Uterus (tissue), 2 donors: ENCODE results near the gene LIMS4.
"Not testable (repeated sequence)": the region's sequence is repeated elsewhere in the genome, so short reads cannot be mapped to it uniquely, and the experiment has no call there.

Experiments
- POLR2A ChIP-seq, 2 donors: fragments of 450-650 bp; IDR thresholded peaks; one replicate each; pipeline ENCODE4 v1.6.1; 2016; ENCODE audit warnings: antibody characterized with exemption in 2 of 2, mild to moderate bottlenecking in 1 of 2, moderate library complexity in 1 of 2
- TF ChIP-seq, protein P1 (sequence below), 4 experiments: fragments of 200-600 bp in 2 of 4; fragments of 450-650 bp in 2 of 4; sonication (generic) in 2 of 4; IDR thresholded peaks; one replicate each; pipeline ENCODE4 v1.5.1; 2016 to 2019; ENCODE audit warnings: antibody characterized with exemption in 4 of 4, mild to moderate bottlenecking in 2 of 4, moderate library complexity in 1 of 4

DNA sequence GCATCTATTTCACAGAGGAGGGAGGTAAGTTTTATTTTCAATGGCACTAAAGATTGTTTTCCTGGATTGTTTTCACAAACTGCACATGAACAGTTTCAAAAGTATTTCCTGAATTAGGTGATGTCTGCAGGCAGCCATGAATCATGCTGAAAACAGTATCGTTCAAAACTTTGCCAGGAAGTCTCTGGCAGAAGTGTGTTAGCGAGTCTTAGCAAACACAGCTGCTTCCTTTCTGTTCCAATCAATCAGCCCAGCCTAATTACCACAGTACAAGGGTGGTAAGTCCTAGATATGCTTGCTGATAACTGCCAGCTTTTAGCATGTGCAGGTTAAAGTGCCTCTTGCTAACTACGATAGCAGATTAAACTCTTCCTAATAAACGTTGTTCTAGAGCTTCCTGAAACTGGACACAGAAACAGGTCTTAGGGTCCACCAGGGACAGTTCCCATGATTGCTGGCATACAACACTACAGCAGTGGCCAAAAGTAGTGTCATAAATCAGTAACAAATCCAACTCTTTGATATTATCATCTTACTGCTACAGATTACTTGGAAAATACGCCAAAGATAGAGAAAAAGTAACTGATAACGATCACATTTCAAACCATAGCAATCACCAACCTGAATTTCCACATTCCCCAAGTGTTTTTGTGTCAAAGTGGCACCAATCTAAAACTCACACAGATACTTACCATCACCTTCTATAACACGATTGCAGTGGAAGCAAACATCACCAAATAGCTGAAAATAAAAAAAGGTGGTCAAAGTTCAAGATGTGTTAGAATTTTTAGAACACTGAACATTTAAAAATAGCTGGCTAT lies 23.3 kb downstream of the LIMS4 start:
- TF ChIP-seq POLR2A (IDR thresholded peaks at IDR 0.05): not testable (repeated sequence)
- TF ChIP-seq, protein P1, sequence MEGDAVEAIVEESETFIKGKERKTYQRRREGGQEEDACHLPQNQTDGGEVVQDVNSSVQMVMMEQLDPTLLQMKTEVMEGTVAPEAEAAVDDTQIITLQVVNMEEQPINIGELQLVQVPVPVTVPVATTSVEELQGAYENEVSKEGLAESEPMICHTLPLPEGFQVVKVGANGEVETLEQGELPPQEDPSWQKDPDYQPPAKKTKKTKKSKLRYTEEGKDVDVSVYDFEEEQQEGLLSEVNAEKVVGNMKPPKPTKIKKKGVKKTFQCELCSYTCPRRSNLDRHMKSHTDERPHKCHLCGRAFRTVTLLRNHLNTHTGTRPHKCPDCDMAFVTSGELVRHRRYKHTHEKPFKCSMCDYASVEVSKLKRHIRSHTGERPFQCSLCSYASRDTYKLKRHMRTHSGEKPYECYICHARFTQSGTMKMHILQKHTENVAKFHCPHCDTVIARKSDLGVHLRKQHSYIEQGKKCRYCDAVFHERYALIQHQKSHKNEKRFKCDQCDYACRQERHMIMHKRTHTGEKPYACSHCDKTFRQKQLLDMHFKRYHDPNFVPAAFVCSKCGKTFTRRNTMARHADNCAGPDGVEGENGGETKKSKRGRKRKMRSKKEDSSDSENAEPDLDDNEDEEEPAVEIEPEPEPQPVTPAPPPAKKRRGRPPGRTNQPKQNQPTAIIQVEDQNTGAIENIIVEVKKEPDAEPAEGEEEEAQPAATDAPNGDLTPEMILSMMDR (IDR thresholded peaks at IDR 0.05): not testable (repeated sequence)
